IPS-15b (cell line): ENCODE results near the gene TMEM109.

Experiments
- H3K27me3 ChIP-seq: one replicate; pipeline ENCODE4 v1.6.1; 2013; ENCODE audit warnings: low read length; ENCODE audit not compliant: control insufficient read depth, insufficient read depth
- H3K36me3 ChIP-seq: one replicate; pipeline ENCODE4 v1.6.1; 2013; ENCODE audit warnings: low read length; ENCODE audit not compliant: control insufficient read depth, insufficient read depth
- H3K4me1 ChIP-seq: one replicate; pipeline ENCODE4 v1.6.1; 2013; ENCODE audit warnings: mild to moderate bottlenecking, low read length; ENCODE audit not compliant: control insufficient read depth, insufficient read depth
- H3K4me3 ChIP-seq: one replicate; pipeline ENCODE4 v1.5.1; 2013; ENCODE audit warnings: low read depth, low read length
- H3K9ac ChIP-seq: one replicate; pipeline ENCODE4 v1.6.1; 2013; ENCODE audit warnings: low read depth, mild to moderate bottlenecking, low read length
- H3K9me3 ChIP-seq: one replicate; pipeline ENCODE4 v1.6.1; 2013; ENCODE audit warnings: mild to moderate bottlenecking, low read length; ENCODE audit not compliant: control insufficient read depth, insufficient read depth

TMEM109 gene

DNA sequence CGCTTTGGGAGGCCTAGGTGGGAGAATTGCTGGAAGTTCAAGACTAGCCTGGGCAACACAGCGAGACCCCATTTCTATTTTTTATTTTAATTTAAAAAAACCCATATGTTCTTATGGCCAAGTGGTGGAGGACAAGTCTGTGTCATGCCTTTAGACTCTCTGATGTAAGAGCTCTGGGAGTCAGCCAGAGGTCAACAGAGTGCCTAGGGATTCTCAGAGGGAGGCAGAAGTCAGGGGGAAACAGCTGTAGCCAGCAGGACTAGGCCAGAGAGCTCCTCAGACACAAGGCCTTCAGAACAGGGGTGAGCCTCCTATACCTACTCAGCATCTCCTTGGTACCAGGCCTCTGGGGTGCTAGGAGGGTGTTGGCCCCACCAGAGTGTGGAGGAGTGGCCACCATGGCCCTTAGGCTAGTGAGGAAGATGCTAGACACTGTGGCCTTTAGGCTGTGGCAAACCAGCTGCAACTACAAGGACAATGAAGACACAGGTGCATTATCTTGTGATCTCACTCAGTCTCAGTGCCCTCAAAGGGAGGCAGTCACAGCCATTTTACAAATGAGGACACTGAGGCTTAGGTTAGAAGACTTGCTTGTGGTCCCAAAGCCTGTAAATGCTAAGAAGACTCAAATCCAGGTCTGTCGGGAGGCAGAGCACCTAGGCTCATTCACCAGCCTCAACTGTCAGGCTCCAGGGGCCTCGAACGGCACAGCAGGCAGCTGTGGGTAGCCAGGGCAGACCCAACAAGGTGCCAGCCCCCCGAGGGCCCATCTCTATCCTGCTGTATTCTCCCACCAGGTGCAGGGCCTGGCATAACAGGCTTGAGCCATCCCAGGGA, 41.6 kb upstream of the TMEM109 start:
- no peaks in the 10 kb centered on the region for H3K27me3 ChIP-seq
- H3K4me1 ChIP-seq: peaks cover 2% of the 10 kb centered on the region
- peaks cover 3% of the 10 kb centered on the region for H3K36me3 ChIP-seq
- H3K9me3 ChIP-seq: no peaks in the 10 kb centered on the region
- H3K4me3 ChIP-seq: no peak overlapping the region
- H3K9ac ChIP-seq: no peak overlapping the region

DNA sequence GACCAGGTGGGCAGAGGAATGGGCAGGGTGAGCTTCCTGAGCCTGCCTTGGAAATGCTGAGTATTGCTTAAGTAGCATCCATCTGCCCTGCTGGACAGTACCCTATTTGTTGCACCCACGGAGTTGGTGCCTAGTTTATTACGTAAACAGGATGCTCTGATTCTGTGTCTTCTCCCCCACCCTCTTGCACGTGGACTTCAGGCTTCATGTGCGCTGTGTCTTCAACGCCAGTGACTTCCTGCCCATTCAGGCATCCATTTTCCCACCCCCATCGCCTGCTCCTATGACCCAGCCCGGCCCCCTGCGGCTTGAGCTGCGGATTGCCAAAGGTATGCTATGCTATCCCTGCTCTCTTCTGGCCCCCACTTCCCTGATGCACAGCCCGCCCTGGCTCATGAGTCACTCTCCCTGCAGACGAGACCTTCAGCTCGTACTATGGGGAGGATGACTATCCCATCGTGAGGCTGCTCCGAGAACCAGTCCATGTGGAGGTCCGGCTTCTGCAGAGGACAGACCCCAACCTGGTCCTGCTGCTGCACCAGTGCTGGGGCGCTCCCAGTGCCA, 40.9 kb upstream of the TMEM109 start:
- H3K4me1 ChIP-seq: peaks cover 2% of the 10 kb centered on the region
- H3K27me3 ChIP-seq: no peaks in the 10 kb centered on the region
- H3K36me3 ChIP-seq: peaks cover 3% of the 10 kb centered on the region
- H3K9ac ChIP-seq: no peak overlapping the region
- no peak overlapping the region for H3K4me3 ChIP-seq
- H3K9me3 ChIP-seq: no peaks in the 10 kb centered on the region

DNA sequence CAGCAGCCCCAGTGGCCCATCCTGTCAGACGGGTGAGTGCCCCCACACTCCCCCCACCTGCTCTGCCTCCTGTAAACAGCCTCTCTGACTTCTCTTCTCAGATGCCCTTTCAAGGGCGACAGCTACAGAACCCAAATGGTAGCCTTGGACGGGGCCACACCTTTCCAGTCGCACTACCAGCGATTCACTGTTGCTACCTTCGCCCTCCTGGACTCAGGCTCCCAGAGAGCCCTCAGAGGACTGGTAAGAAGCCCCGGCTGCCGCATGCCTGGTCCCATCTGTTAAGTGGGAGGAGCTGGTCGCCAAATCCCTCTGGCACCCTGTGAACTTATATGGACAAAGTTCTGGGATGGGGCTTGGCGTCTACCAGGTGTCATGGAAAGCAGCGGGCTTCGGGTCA, 40.4 kb upstream of the TMEM109 start:
- no peak overlapping the region for H3K4me3 ChIP-seq
- no peaks in the 10 kb centered on the region for H3K27me3 ChIP-seq
- H3K9ac ChIP-seq: no peak overlapping the region
- H3K4me1 ChIP-seq: peaks cover 2% of the 10 kb centered on the region
- no peaks in the 10 kb centered on the region for H3K9me3 ChIP-seq
- peaks cover 3% of the 10 kb centered on the region for H3K36me3 ChIP-seq

DNA sequence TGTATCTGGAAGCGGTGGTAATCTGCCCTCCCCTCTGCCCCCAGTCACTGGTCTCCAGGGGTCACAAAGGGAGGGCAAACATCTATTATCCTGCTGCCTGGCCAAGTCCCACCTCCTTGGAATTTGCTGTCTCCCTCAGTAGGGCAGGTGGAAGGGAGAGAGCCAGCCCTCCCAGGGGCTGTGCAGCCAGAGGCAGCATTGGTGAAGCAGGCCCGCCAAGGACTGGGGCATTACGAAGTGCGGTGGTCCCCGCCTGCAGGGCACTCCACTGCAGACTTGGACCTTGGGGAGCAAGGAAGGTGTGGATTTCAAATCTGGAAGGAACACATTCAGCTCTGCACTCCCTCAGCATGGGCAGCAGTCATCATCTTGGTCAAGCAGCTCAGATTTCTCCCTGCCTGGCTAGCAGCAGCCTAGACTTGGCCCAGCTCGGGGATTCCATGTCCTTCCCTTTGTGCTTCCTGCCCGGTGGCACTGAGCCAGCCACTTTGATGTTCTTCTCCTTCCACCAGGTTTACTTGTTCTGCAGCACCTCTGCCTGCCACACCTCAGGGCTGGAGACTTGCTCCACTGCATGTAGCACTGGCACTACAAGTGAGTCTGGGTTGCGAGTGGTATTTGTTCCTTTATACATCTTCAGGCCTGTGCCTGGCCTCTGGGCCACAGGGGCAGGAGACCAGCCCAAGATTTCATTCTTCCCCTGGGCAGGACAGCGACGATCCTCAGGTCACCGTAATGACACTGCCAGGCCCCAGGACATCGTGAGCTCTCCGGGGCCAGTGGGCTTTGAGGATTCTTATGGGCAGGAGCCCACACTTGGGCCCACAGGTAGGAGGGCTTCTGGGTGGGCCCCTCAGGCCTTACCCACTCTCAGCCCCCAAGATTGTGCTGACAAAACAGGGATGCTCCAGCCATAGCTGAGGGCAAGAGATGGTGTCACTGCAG, 39.3 kb upstream of the TMEM109 start:
- Histone ChIP-seq H3K9ac (no peak overlapping the region), H3K4me3 (no peak overlapping the region), H3K27me3 (no peaks in the 10 kb centered on the region), H3K4me1 (peaks cover 2% of the 10 kb centered on the region), H3K36me3 (peaks cover 3% of the 10 kb centered on the region), H3K9me3 (no peaks in the 10 kb centered on the region)

DNA sequence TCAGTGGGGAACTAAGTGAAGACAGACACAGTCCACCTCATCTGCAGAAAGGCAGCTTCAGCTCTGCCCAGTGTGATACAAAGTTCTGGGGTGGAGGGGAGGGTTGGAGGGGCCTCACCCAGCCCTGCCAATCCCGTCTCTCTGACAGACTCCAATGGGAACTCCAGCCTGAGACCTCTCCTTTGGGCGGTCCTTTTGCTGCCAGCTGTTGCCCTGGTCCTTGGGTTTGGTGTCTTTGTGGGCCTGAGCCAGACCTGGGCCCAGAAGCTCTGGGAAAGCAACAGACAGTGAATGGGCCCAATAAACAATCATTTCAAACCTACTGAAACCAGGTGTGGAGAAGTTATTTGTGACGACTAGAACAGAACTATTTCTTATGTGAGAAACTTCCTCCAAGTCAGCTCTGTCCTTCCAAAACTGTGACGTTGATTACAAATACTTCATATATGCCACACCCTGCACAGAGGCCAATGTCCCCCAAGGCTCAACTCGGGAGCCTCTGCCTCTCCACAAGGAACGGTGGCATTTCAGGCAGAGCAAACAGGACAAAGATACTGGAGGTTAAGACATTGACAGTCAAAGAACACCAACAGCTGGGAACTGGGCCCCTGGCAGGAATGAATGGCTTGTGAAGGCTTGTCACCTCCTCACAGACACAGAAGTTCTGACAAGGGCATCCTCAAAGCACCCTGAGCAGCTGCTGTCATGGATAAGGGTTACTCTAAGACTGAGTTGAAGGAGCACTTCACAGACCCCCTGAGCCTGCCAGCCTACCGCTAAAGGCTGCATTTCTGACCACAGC, 38.4 kb upstream of the TMEM109 start:
- peaks cover 3% of the 10 kb centered on the region for H3K36me3 ChIP-seq
- H3K4me1 ChIP-seq: peaks cover 2% of the 10 kb centered on the region
- H3K4me3 ChIP-seq: no peak overlapping the region
- H3K9me3 ChIP-seq: no peaks in the 10 kb centered on the region
- no peaks in the 10 kb centered on the region for H3K27me3 ChIP-seq
- no peak overlapping the region for H3K9ac ChIP-seq

DNA sequence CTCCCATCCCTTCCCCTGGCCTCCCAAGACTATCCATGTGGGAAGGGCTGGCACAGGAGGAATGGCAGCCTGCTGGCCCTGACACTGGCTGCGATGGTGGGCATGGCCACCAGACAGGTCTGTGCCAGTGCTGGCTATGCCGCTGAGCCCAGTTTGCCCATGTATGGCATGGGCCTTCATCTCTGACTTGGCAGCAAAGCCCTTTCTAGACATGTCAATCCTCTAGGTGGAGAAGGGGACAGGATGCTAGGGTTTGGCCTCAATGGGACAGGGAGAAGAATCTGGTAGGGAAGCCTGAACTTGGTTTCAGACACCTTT, 37.8 kb upstream of the TMEM109 start:
- peaks cover 2% of the 10 kb centered on the region for H3K4me1 ChIP-seq

DNA sequence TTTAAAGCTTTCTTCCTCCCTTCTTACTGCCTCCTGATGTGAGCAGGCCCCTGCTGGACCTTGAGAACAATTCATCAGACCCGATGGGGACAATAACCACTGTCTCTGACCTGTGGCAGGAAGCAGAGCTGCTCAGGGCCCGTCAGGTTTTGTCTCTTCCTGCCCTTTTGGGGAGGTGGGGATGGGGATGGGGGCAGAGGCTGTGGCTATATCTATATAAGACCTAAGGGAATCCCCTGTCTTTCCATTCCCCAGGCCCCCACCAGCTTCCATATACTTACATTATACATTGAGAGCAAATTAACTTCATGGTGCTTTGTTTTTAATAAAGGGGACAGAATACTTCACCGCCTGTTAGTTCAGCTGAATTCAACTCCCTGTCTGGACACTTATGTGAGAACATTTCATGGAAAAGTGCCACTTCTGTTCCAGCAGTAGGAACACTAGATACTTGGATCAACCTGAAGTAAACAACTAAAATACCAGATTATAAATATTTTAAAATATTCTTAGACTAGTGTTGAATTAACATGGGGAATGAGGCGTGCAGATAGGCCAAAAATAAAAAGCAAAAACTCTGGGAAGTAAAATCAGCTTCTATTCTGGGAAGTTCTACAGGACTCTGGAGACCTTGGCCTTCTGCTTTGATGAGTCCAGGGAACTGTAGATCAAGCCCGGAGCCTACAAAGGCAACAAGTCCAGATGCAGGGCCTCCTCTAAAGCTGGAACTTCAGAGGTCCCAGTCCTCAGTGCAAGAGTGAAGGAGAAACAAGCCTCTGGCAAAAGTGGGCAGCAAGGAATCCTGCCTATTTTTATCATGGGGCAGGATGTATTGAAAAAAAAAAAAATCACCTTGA, 35.5 kb upstream of the TMEM109 start:
- H3K36me3 ChIP-seq: peaks cover 3% of the 10 kb centered on the region

More for the DNA sequence above, 37.8 kb upstream of the TMEM109 start:
- H3K4me3 ChIP-seq: no peak overlapping the region
- H3K9me3 ChIP-seq: no peaks in the 10 kb centered on the region
- H3K36me3 ChIP-seq: peaks cover 3% of the 10 kb centered on the region
- H3K27me3 ChIP-seq: no peaks in the 10 kb centered on the region
- no peak overlapping the region for H3K9ac ChIP-seq

DNA sequence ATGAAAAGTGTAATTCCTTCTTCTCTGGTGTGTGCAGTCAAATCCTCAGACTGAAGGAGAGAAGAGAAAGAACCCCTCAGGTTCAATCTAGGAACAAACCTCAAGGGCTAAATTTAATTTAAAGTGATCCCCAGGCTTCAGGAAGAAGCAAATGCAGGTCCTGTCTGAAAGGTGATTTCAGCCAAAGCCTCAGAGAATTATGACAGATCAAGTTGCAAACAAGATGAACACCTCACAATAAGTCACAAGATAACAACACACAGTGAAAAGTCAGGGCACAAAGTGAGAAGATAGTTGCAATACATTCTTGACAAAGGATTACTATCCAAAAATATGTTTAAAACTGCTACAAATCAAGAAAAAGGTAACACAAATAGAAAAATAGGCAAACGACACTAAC, 34.9 kb upstream of the TMEM109 start:
- Histone ChIP-seq H3K36me3 (peaks cover 3% of the 10 kb centered on the region), H3K9me3 (no peaks in the 10 kb centered on the region)

More for the DNA sequence above, 35.5 kb upstream of the TMEM109 start:
- no peak overlapping the region for H3K4me3 ChIP-seq
- no peaks in the 10 kb centered on the region for H3K4me1 ChIP-seq
- H3K27me3 ChIP-seq: no peaks in the 10 kb centered on the region
- H3K9me3 ChIP-seq: no peaks in the 10 kb centered on the region
- H3K9ac ChIP-seq: no peak overlapping the region

GRCh38 chr11:60879971-60880588, 33.9 kb upstream of the TMEM109 start:
- Histone ChIP-seq H3K9ac (no peak overlapping the region), H3K9me3 (no peaks in the 10 kb centered on the region), H3K4me1 (no peaks in the 10 kb centered on the region), H3K36me3 (no peaks in the 10 kb centered on the region), H3K27me3 (no peaks in the 10 kb centered on the region), H3K4me3 (no peak overlapping the region)

More for the DNA sequence above, 34.9 kb upstream of the TMEM109 start:
- Histone ChIP-seq H3K4me1 (no peaks in the 10 kb centered on the region), H3K27me3 (no peaks in the 10 kb centered on the region), H3K9ac (no peak overlapping the region), H3K4me3 (no peak overlapping the region)

GRCh38 chr11:60880643-60881282, 33.2 kb upstream of the TMEM109 start:
- no peaks in the 10 kb centered on the region for H3K4me1 ChIP-seq
- H3K27me3 ChIP-seq: no peaks in the 10 kb centered on the region
- no peak overlapping the region for H3K9ac ChIP-seq
- H3K9me3 ChIP-seq: no peaks in the 10 kb centered on the region
- no peaks in the 10 kb centered on the region for H3K36me3 ChIP-seq
- no peak overlapping the region for H3K4me3 ChIP-seq
